Measurements from ENCODE around the gene KCNIP4. TPM values are rescaled to one million over a fixed set of nuclear protein-coding genes. Genes with fewer than 3 reads are reported as not detected.

The KCNIP4 gene
- total RNA-seq, 4 donors from 2014 or later, result 0.19 TPM; not detected in 3

DNA sequence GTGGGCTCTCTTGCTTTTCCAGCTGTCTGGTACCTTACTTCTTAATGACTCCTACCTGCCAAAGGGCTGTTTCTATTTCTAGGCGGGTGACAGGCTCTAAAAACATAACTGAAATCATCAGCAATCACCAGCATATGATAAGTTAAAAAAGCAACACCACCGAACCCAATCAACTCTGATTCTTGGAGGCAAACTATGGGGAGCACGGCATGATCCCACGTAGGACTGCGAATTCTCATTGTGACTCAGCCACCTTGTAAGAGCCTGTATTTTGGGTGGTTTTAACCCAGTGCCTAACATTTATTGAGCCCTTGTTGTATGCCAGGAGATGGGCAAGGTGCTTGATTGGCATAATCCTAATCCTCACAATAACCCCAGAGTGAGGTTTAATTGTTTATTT lies 1091.5 kb downstream of the KCNIP4 start:
- no peaks in the 10 kb centered on the region for H3K4me1 ChIP-seq
- no peaks in the 10 kb centered on the region for H3K9me3 ChIP-seq
- 78 to 83% methylated on average over 5 of the region's 5 CpGs for WGBS, 2 donors
- TF ChIP-seq, protein P1, sequence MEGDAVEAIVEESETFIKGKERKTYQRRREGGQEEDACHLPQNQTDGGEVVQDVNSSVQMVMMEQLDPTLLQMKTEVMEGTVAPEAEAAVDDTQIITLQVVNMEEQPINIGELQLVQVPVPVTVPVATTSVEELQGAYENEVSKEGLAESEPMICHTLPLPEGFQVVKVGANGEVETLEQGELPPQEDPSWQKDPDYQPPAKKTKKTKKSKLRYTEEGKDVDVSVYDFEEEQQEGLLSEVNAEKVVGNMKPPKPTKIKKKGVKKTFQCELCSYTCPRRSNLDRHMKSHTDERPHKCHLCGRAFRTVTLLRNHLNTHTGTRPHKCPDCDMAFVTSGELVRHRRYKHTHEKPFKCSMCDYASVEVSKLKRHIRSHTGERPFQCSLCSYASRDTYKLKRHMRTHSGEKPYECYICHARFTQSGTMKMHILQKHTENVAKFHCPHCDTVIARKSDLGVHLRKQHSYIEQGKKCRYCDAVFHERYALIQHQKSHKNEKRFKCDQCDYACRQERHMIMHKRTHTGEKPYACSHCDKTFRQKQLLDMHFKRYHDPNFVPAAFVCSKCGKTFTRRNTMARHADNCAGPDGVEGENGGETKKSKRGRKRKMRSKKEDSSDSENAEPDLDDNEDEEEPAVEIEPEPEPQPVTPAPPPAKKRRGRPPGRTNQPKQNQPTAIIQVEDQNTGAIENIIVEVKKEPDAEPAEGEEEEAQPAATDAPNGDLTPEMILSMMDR (IDR thresholded peaks at IDR 0.05), result no peak
- TF ChIP-seq POLR2A (IDR thresholded peaks at IDR 0.05), result no peak
- H3K36me3 ChIP-seq, result no peaks in the 10 kb centered on the region
- no peaks in the 10 kb centered on the region for H3K27me3 ChIP-seq
- H3K4me3 ChIP-seq, result no peak overlapping the region
- intact Hi-C loops (cut with DNase I), result no loop called here
- DNase-seq, result no peak
- H3K27ac ChIP-seq, result no peak overlapping the region

DNA sequence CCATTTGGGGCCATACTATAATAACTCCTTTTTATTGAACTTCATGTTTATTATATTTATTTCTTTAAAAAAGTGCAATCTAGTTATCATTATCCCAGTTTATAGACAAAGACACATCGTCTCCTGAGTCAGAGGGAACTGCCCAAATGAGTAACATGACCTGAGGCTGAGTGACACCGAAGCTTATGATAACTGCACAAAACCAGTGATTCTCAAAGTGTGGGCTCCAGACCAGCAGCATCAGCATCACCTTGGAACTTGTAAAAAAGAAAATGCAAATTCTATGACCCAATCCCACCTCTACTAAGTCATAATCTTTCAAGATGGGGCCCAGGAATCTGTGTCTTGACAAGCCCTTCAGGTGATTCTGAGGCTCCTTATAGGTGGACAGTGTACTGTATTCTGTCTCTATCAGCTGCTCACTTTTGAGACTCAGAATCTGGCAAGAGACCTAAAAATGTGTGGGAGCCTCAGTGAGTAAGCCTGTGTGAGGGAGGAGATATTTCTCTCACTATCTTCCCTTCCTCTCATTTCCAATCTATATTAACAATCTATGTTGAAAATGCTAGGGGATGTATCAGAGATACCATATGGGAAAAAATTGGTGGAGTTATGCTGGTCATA lies 1101.3 kb downstream of the KCNIP4 start:
- no peak for DNase-seq
- Histone ChIP-seq H3K4me3 (no peak overlapping the region), H3K36me3 (no peaks in the 10 kb centered on the region), H3K27ac (no peak overlapping the region), H3K27me3 (no peaks in the 10 kb centered on the region), H3K4me1 (no peaks in the 10 kb centered on the region), H3K9me3 (no peaks in the 10 kb centered on the region)
- TF ChIP-seq POLR2A (IDR thresholded peaks at IDR 0.05), result no peak
- intact Hi-C loops (cut with DNase I), result no loop called here
- WGBS, 2 donors, result 14 to 19% methylated on average over 2 of the region's 2 CpGs

DNA sequence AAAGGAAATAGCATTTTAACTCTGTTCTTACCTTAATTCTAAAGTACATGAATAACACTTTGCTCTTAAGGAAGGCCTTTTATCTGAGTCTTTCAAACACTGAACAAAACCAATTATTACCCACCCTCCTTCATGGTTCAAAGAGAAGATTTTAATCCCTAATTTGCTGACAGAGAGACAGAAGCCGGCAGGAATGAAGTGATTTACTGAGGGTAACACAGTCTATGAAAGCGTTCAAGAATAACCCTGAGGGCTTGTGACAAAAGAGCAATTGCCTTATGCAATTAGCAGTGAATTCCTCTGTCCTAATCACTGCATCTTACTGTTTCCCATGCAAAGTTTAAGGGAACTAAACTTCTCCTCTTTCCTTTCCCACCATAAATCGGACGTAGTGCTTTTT lies 1104.3 kb downstream of the KCNIP4 start:
- WGBS, 2 donors, result 38 to 73% methylated on average over 4 of the region's 4 CpGs

DNA sequence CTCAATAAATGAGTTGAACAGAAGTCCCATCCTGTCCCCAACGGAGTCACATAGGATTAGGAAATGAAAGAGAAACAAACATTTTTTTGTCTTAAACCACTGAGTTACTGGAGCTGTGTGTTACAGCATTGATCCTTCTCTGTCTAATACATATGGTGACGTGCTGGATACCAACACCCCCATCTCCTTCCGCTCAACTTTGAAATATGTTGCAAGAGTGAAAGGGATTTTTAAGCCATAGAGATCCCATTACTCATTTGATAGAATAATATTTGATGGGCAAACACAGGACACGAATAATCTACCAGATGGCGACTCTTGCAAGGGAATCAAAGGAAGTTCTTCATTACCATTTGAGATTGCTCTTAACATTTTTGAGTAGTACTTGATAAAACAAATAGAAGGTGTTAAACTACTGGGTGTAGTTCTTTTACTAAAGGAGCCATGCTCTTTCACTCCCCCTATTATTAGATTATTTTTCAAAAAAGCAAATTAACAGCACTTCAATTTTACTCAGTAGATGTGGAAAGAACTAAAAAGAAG lies 1107.9 kb downstream of the KCNIP4 start:
- Histone ChIP-seq H3K27me3 (no peaks in the 10 kb centered on the region), H3K27ac (no peak overlapping the region), H3K4me1 (peaks cover 0 to 4% (median 2%) of the 10 kb centered on the region in 3 donors), H3K9me3 (no peaks in the 10 kb centered on the region), H3K4me3 (no peak overlapping the region), H3K36me3 (no peaks in the 10 kb centered on the region)
- intact Hi-C loops (cut with DNase I), result no loop called here
- TF ChIP-seq POLR2A (IDR thresholded peaks at IDR 0.05), result no peak
- TF ChIP-seq, protein P1 (IDR thresholded peaks at IDR 0.05), result no peak
- WGBS, 2 donors, result 73 to 87% methylated on average over 5 of the region's 5 CpGs
- no peak for DNase-seq

More for the DNA sequence above, 1104.3 kb downstream of the KCNIP4 start:
- intact Hi-C loops (cut with DNase I), result no loop called here
- Histone ChIP-seq H3K4me1 (peaks cover 0 to 4% (median 2%) of the 10 kb centered on the region in 3 donors), H3K4me3 (no peak overlapping the region), H3K27me3 (no peaks in the 10 kb centered on the region), H3K36me3 (no peaks in the 10 kb centered on the region), H3K27ac (no peak overlapping the region), H3K9me3 (no peaks in the 10 kb centered on the region)
- no peak for DNase-seq
- no peak for TF ChIP-seq POLR2A (IDR thresholded peaks at IDR 0.05)
- TF ChIP-seq, protein P1 (IDR thresholded peaks at IDR 0.05), result no peak

DNA sequence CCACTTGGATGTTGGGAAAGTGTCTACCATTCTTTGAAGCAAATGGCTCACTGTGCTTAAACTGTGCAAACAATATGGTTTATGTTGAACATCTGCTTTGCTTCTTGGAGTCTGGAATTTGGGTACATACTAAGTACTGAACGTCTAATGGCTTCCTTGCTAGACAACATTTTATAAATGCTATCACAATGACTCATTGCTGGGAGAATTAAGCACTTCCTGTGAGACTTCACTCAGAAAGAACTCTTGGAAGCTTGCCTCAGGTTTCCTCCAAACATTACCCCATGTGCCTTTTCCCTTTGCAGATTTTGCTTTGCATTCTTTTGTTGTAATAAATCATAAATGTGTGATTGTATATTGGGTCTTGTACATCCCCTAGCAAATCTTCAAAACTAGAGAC lies 1108.6 kb downstream of the KCNIP4 start:
- DNase-seq, result no peak
- no peak overlapping the region for H3K4me3 ChIP-seq
- no peaks in the 10 kb centered on the region for H3K27me3 ChIP-seq

More for the DNA sequence above, 1108.6 kb downstream of the KCNIP4 start:
- Histone ChIP-seq H3K9me3 (no peaks in the 10 kb centered on the region), H3K36me3 (no peaks in the 10 kb centered on the region), H3K4me1 (peaks cover 0 to 4% (median 2%) of the 10 kb centered on the region in 3 donors), H3K27ac (no peak overlapping the region)
- TF ChIP-seq, protein P1 (IDR thresholded peaks at IDR 0.05), result no peak
- no peak for TF ChIP-seq POLR2A (IDR thresholded peaks at IDR 0.05)
- intact Hi-C loops (cut with DNase I), result no loop called here
- whole genome bisulfite sequencing, 2 donors, result 0 to 13% methylated on average over 1 of the region's 1 CpG
